Measurements from ENCODE around the gene MYO1F.
A peak's percentile ranks its signal among the peaks of the same experiment; 100 is the strongest.

Gene MYO1F

GRCh38 chr19:8611877-8612806, 34.9 kb upstream of the MYO1F start:
- Histone ChIP-seq H3K27ac (ENCODE audit: low read length) (no peak overlapping the region), H3K27me3 (ENCODE audit: control insufficient read depth, insufficient read depth, low read length) (no peaks in the 10 kb centered on the region), H3K9ac (ENCODE audit: low read length) (no peak overlapping the region), H3K9me3 (ENCODE audit: control insufficient read depth, low read depth, low read length) (no peaks in the 10 kb centered on the region), H3K4me3 (ENCODE audit: low read length) (no peak overlapping the region), H3K36me3 (ENCODE audit: control insufficient read depth, low read depth, low read length) (no peaks in the 10 kb centered on the region), H3K4me1 (ENCODE audit: control insufficient read depth, low read depth, low read length) (peaks cover 13% of the 10 kb centered on the region)

- no peaks in the 10 kb centered on the region for H3K27me3 ChIP-seq (ENCODE audit: control insufficient read depth, insufficient read depth, low read length)
- peaks cover 13% of the 10 kb centered on the region for H3K4me1 ChIP-seq (ENCODE audit: control insufficient read depth, low read depth, low read length)
- no peak overlapping the region for H3K27ac ChIP-seq (ENCODE audit: low read length)
- no peak overlapping the region for H3K4me3 ChIP-seq (ENCODE audit: low read length)
- H3K9ac ChIP-seq (ENCODE audit: low read length): no peak overlapping the region
- H3K36me3 ChIP-seq (ENCODE audit: control insufficient read depth, low read depth, low read length): no peaks in the 10 kb centered on the region
- no peaks in the 10 kb centered on the region for H3K9me3 ChIP-seq (ENCODE audit: control insufficient read depth, low read depth, low read length)
Measured at GRCh38 chr19:8611391-8611876, 34.2 kb upstream of the MYO1F start.

GRCh38 chr19:8610936-8611300, 33.7 kb upstream of the MYO1F start:
- no peak overlapping the region for H3K27ac ChIP-seq (ENCODE audit: low read length)
- H3K4me1 ChIP-seq (ENCODE audit: control insufficient read depth, low read depth, low read length): peaks cover 13% of the 10 kb centered on the region
- peak overlapping the region; percentile 85 for H3K4me3 ChIP-seq (ENCODE audit: low read length)
- H3K36me3 ChIP-seq (ENCODE audit: control insufficient read depth, low read depth, low read length): no peaks in the 10 kb centered on the region
- no peaks in the 10 kb centered on the region for H3K27me3 ChIP-seq (ENCODE audit: control insufficient read depth, insufficient read depth, low read length)
- H3K9ac ChIP-seq (ENCODE audit: low read length): no peak overlapping the region
- no peaks in the 10 kb centered on the region for H3K9me3 ChIP-seq (ENCODE audit: control insufficient read depth, low read depth, low read length)

DNA sequence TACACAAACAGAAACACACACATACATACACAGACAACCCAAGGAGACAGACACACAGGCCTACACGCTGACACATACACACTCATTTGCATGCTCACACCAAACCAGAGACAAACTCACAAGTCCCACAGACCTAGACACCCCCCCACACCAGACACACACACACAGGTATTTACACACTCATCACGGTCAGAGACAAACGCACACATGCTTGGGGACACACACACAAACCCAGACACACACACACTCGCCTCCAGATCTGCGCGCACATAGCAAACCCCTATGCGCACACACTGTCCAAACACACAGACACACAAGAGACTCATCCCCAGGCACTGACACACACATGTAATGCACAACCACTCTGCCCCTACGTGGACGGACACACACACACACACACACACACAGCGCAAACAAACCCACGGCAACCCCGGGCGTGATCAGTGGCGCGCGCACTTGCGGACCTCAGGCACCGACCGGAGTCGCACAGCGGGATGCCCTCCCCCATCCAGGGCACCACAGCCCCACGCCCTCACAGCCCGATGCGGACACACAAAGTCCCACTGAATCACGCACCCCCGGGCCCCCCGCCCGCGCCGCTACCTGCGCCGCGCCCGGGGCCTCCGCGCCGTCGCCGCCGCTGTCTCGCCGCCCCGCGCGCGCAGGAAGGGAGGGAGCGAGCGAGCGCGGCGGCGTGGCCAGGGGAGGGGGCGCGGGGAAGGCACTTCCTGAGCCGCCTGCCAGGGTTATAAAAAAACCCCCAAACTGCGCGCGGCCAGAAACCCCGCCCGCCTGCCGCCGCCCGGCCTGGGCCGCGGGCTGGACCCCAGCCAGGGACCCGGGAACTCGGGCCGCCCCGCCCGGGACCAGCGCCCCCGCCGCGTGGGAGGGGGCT, 33.0 kb upstream of the MYO1F start, which contains the start of gene ADAMTS10:
Gene ADAMTS10 (minus strand): TSS at position 675 of the 895 bp plus-strand sequence. CDS start 5,005 bp downstream, outside the sequence.
- no peaks in the 10 kb centered on the region for H3K27me3 ChIP-seq (ENCODE audit: control insufficient read depth, insufficient read depth, low read length)
- H3K4me1 ChIP-seq (ENCODE audit: control insufficient read depth, low read depth, low read length): peaks cover 13% of the 10 kb centered on the region
- peak within 1 kb of the TSS; percentile 79 for H3K27ac ChIP-seq (ENCODE audit: low read length)
- peak within 1 kb of the TSS; percentile 67 for H3K9ac ChIP-seq (ENCODE audit: low read length)
- H3K4me3 ChIP-seq (ENCODE audit: low read length): peak within 1 kb of the TSS; percentile 85
- no peaks in the 10 kb centered on the region for H3K36me3 ChIP-seq (ENCODE audit: control insufficient read depth, low read depth, low read length)
- H3K9me3 ChIP-seq (ENCODE audit: control insufficient read depth, low read depth, low read length): no peaks in the 10 kb centered on the region

- Histone ChIP-seq H3K27me3 (ENCODE audit: control insufficient read depth, insufficient read depth, low read length) (no peaks in the 10 kb centered on the region), H3K9ac (ENCODE audit: low read length) (peak overlapping the region; percentile 67), H3K4me1 (ENCODE audit: control insufficient read depth, low read depth, low read length) (peaks cover 13% of the 10 kb centered on the region), H3K36me3 (ENCODE audit: control insufficient read depth, low read depth, low read length) (peaks cover 3% of the 10 kb centered on the region), H3K27ac (ENCODE audit: low read length) (peak overlapping the region; percentile 79), H3K4me3 (ENCODE audit: low read length) (peak overlapping the region; percentile 85), H3K9me3 (ENCODE audit: control insufficient read depth, low read depth, low read length) (peaks cover 3% of the 10 kb centered on the region)
Measured at GRCh38 chr19:8609279-8610040, 32.2 kb upstream of the MYO1F start.

DNA sequence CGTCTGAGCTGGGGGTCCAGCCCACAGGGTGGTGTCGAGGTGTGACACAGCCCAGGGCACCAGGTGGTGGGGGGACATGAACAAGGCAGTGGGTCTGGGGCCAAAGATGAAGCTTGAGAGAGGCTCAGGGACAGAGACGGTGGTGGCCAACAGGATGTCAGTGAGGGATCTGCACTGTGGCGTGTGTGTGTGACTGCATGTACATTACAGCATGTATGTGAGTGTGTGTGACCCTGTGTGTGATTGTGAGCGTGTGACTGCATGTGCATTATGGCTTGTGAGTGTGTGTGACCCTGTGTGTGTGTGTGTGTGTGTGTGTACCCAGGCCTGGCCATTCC, 31.7 kb upstream of the MYO1F start:
- peak overlapping the region; percentile 67 for H3K9ac ChIP-seq (ENCODE audit: low read length)
- H3K4me1 ChIP-seq (ENCODE audit: control insufficient read depth, low read depth, low read length): peaks cover 13% of the 10 kb centered on the region
- peaks cover 3% of the 10 kb centered on the region for H3K36me3 ChIP-seq (ENCODE audit: control insufficient read depth, low read depth, low read length)
- no peaks in the 10 kb centered on the region for H3K27me3 ChIP-seq (ENCODE audit: control insufficient read depth, insufficient read depth, low read length)
- peak overlapping the region; percentile 85 for H3K4me3 ChIP-seq (ENCODE audit: low read length)
- H3K9me3 ChIP-seq (ENCODE audit: control insufficient read depth, low read depth, low read length): peaks cover 3% of the 10 kb centered on the region
- H3K27ac ChIP-seq (ENCODE audit: low read length): no peak overlapping the region

GRCh38 chr19:8607386-8607785, 30.1 kb upstream of the MYO1F start:
- Histone ChIP-seq H3K27ac (ENCODE audit: low read length) (no peak overlapping the region), H3K4me1 (ENCODE audit: control insufficient read depth, low read depth, low read length) (peaks cover 13% of the 10 kb centered on the region), H3K4me3 (ENCODE audit: low read length) (no peak overlapping the region), H3K27me3 (ENCODE audit: control insufficient read depth, insufficient read depth, low read length) (no peaks in the 10 kb centered on the region), H3K9me3 (ENCODE audit: control insufficient read depth, low read depth, low read length) (peaks cover 3% of the 10 kb centered on the region), H3K36me3 (ENCODE audit: control insufficient read depth, low read depth, low read length) (peaks cover 3% of the 10 kb centered on the region), H3K9ac (ENCODE audit: low read length) (no peak overlapping the region)

GRCh38 chr19:8605514-8605913, 28.3 kb upstream of the MYO1F start:
- no peak overlapping the region for H3K4me3 ChIP-seq (ENCODE audit: low read length)

GRCh38 chr19:8601796-8602195, 24.6 kb upstream of the MYO1F start:
- peaks cover 3% of the 10 kb centered on the region for H3K36me3 ChIP-seq (ENCODE audit: control insufficient read depth, low read depth, low read length)
- no peak overlapping the region for H3K9ac ChIP-seq (ENCODE audit: low read length)
- no peak overlapping the region for H3K27ac ChIP-seq (ENCODE audit: low read length)
- no peak overlapping the region for H3K4me3 ChIP-seq (ENCODE audit: low read length)
- H3K27me3 ChIP-seq (ENCODE audit: control insufficient read depth, insufficient read depth, low read length): no peaks in the 10 kb centered on the region
- H3K4me1 ChIP-seq (ENCODE audit: control insufficient read depth, low read depth, low read length): no peaks in the 10 kb centered on the region
- H3K9me3 ChIP-seq (ENCODE audit: control insufficient read depth, low read depth, low read length): peaks cover 3% of the 10 kb centered on the region

More at GRCh38 chr19:8605514-8605913, 28.3 kb upstream of the MYO1F start:
- H3K9ac ChIP-seq (ENCODE audit: low read length): no peak overlapping the region
- H3K9me3 ChIP-seq (ENCODE audit: control insufficient read depth, low read depth, low read length): peaks cover 3% of the 10 kb centered on the region
- H3K36me3 ChIP-seq (ENCODE audit: control insufficient read depth, low read depth, low read length): peaks cover 3% of the 10 kb centered on the region
- peaks cover 8% of the 10 kb centered on the region for H3K4me1 ChIP-seq (ENCODE audit: control insufficient read depth, low read depth, low read length)
- no peaks in the 10 kb centered on the region for H3K27me3 ChIP-seq (ENCODE audit: control insufficient read depth, insufficient read depth, low read length)
- no peak overlapping the region for H3K27ac ChIP-seq (ENCODE audit: low read length)

- H3K4me1 ChIP-seq (ENCODE audit: control insufficient read depth, low read depth, low read length): no peaks in the 10 kb centered on the region
- peaks cover 3% of the 10 kb centered on the region for H3K9me3 ChIP-seq (ENCODE audit: control insufficient read depth, low read depth, low read length)
- no peaks in the 10 kb centered on the region for H3K27me3 ChIP-seq (ENCODE audit: control insufficient read depth, insufficient read depth, low read length)
- H3K36me3 ChIP-seq (ENCODE audit: control insufficient read depth, low read depth, low read length): peaks cover 3% of the 10 kb centered on the region
- H3K4me3 ChIP-seq (ENCODE audit: low read length): no peak overlapping the region
- H3K27ac ChIP-seq (ENCODE audit: low read length): no peak overlapping the region
- H3K9ac ChIP-seq (ENCODE audit: low read length): no peak overlapping the region
Measured at GRCh38 chr19:8600816-8601215, 23.6 kb upstream of the MYO1F start.

- Histone ChIP-seq H3K36me3 (ENCODE audit: control insufficient read depth, low read depth, low read length) (peaks cover 3% of the 10 kb centered on the region), H3K27me3 (ENCODE audit: control insufficient read depth, insufficient read depth, low read length) (no peaks in the 10 kb centered on the region), H3K9me3 (ENCODE audit: control insufficient read depth, low read depth, low read length) (peaks cover 3% of the 10 kb centered on the region), H3K4me3 (ENCODE audit: low read length) (no peak overlapping the region), H3K4me1 (ENCODE audit: control insufficient read depth, low read depth, low read length) (no peaks in the 10 kb centered on the region), H3K9ac (ENCODE audit: low read length) (no peak overlapping the region), H3K27ac (ENCODE audit: low read length) (no peak overlapping the region)
Measured at GRCh38 chr19:8600064-8600463, 22.8 kb upstream of the MYO1F start.
